Large intestine (tissue), 3 donors: Measurements from ENCODE around the gene CACNA1E. TPM values are rescaled to one million over a fixed set of nuclear protein-coding genes. Genes with fewer than 3 reads are reported as not detected.

Experiments used
- DNase-seq, 2 donors: peaks; one replicate each; pipeline versions ENCODE4 v3.0.0 to v3.0.0-alpha.2; 2013
- H3K27ac ChIP-seq: one replicate; pipeline ENCODE4 v1.5.1; 2013; ENCODE audit warnings: low read length
- H3K27me3 ChIP-seq: 2 replicates; pipeline ENCODE4 v1.6.1; 2013; ENCODE audit warnings: low read length; ENCODE audit not compliant: control insufficient read depth, insufficient read depth
- H3K36me3 ChIP-seq: 2 replicates; pipeline ENCODE4 v1.6.1; 2013; ENCODE audit warnings: low read length; ENCODE audit not compliant: control insufficient read depth, insufficient read depth
- H3K4me1 ChIP-seq: one replicate; pipeline ENCODE4 v1.6.1; 2013; ENCODE audit warnings: low read length; ENCODE audit not compliant: control insufficient read depth, insufficient read depth
- H3K4me3 ChIP-seq: one replicate; pipeline ENCODE4 v1.5.1; 2013; ENCODE audit warnings: low read length
- H3K9me3 ChIP-seq: one replicate; pipeline ENCODE4 v1.6.1; 2013; ENCODE audit warnings: mild to moderate bottlenecking, low read depth, low read length, moderate library complexity; ENCODE audit not compliant: control insufficient read depth
- WGBS: methylation state at CpG from one replicate; pipeline ENCODE4 v1.1.5; 2013; ENCODE audit warnings: low lambda C conversion rate; ENCODE audit not compliant: insufficient coverage; 5-methylcytosine and 5-hydroxymethylcytosine counted together
- polyA plus RNA-seq: library from polyadenylated mRNA; unstranded; fragments of 120-200 nt; gene quantifications from one replicate; pipeline ENCODE4 v1.2.1, GENCODE V29; 2013

CACNA1E gene
- polyA plus RNA-seq, 1 donor, result 1.7 TPM

DNA sequence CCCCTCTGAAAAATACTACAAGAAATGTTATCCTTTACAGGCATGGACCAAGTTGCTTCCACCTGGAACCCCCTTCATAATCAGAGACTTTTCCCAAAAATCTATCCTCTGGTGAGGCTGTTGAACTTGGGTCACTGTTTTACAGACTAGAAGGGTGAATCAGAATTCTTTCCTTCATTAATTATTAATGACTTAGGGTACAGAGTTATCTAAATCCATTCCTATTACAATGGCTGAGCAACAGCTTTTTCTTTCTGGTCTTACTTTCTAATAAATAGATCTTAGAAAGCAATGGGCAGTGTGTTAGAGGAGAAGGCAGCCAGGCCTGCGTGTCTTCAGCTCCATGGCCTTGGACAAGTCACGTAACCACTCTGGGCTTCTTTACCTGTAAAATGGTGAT, 294.0 kb downstream of the CACNA1E start:
- Histone ChIP-seq H3K9me3 (no peaks in the 10 kb centered on the region), H3K27me3 (no peaks in the 10 kb centered on the region)
- no CpG with 5 or more reads among the region's 2 CpGs for WGBS

GRCh38 chr1:181777812-181778211, 294.5 kb downstream of the CACNA1E start:
- no CpG with 5 or more reads among the region's 1 CpG for WGBS
- Histone ChIP-seq H3K4me3 (no peak overlapping the region), H3K36me3 (no peaks in the 10 kb centered on the region), H3K4me1 (no peaks in the 10 kb centered on the region), H3K27ac (no peak overlapping the region), H3K27me3 (no peaks in the 10 kb centered on the region), H3K9me3 (no peaks in the 10 kb centered on the region)
- DNase-seq, result no peak

More for the DNA sequence above, 294.0 kb downstream of the CACNA1E start:
- Histone ChIP-seq H3K36me3 (no peaks in the 10 kb centered on the region), H3K4me1 (no peaks in the 10 kb centered on the region), H3K27ac (no peak overlapping the region), H3K4me3 (no peak overlapping the region)
- no peak for DNase-seq

- no peaks in the 10 kb centered on the region for H3K27me3 ChIP-seq
- no CpG with 5 or more reads among the region's 4 CpGs for WGBS
- H3K36me3 ChIP-seq, result no peaks in the 10 kb centered on the region
- no peak overlapping the region for H3K27ac ChIP-seq
- DNase-seq, result no peak
- no peaks in the 10 kb centered on the region for H3K9me3 ChIP-seq
- H3K4me3 ChIP-seq, result no peak overlapping the region
- no peaks in the 10 kb centered on the region for H3K4me1 ChIP-seq
Measured at GRCh38 chr1:181778640-181779260, 295.4 kb downstream of the CACNA1E start.

DNA sequence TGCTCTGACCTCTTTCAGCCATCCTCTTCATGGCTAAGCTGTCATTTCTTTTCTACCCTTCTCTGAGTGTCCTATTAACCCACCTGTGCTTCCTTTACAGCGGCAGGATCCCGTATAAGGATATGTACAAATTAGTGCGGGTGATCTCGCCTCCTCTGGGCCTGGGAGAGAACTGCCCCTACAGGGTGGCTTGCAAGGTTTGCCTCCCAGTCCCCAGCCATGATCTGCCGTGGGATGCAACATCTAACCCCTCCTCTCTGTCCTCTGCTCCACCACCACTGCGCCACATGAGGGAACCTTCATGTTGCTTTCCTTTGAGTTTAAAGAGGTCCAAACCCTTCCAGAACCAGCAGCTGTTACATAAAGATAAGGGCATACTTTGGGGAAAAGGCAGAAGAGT, 296.0 kb downstream of the CACNA1E start:
- no peaks in the 10 kb centered on the region for H3K27me3 ChIP-seq
- no peak overlapping the region for H3K27ac ChIP-seq
- no peak for DNase-seq
- no peaks in the 10 kb centered on the region for H3K9me3 ChIP-seq
- WGBS, result no CpG with 5 or more reads among the region's 6 CpGs
- H3K4me1 ChIP-seq, result no peaks in the 10 kb centered on the region
- no peak overlapping the region for H3K4me3 ChIP-seq
- H3K36me3 ChIP-seq, result no peaks in the 10 kb centered on the region

- no peaks in the 10 kb centered on the region for H3K4me1 ChIP-seq
- H3K27me3 ChIP-seq, result no peaks in the 10 kb centered on the region
- H3K4me3 ChIP-seq, result no peak overlapping the region
- no peak overlapping the region for H3K27ac ChIP-seq
- WGBS, result 20% methylated on average over 1 of the region's 2 CpGs
- H3K9me3 ChIP-seq, result no peaks in the 10 kb centered on the region
- no peaks in the 10 kb centered on the region for H3K36me3 ChIP-seq
- no peak for DNase-seq
Measured at GRCh38 chr1:181783208-181783607, 299.9 kb downstream of the CACNA1E start.

- no peaks in the 10 kb centered on the region for H3K27me3 ChIP-seq
- H3K4me1 ChIP-seq, result no peaks in the 10 kb centered on the region
- H3K36me3 ChIP-seq, result no peaks in the 10 kb centered on the region
- H3K4me3 ChIP-seq, result no peak overlapping the region
- H3K9me3 ChIP-seq, result no peaks in the 10 kb centered on the region
- no peak overlapping the region for H3K27ac ChIP-seq
- no peak for DNase-seq
- WGBS, result 60% methylated on average over 2 of the region's 3 CpGs
Measured at GRCh38 chr1:181784039-181784683, 300.8 kb downstream of the CACNA1E start.

- H3K36me3 ChIP-seq, result no peaks in the 10 kb centered on the region
- H3K27ac ChIP-seq, result no peak overlapping the region
- DNase-seq, result no peak
- H3K27me3 ChIP-seq, result no peaks in the 10 kb centered on the region
- H3K4me3 ChIP-seq, result no peak overlapping the region
- WGBS, result no CpG with 5 or more reads among the region's 2 CpGs
- no peaks in the 10 kb centered on the region for H3K9me3 ChIP-seq
- no peaks in the 10 kb centered on the region for H3K4me1 ChIP-seq
Measured at GRCh38 chr1:181789395-181789794, 306.1 kb downstream of the CACNA1E start.

GRCh38 chr1:181791721-181792120, 308.4 kb downstream of the CACNA1E start:
- Histone ChIP-seq H3K27ac (no peak overlapping the region), H3K27me3 (no peaks in the 10 kb centered on the region), H3K9me3 (no peaks in the 10 kb centered on the region), H3K4me3 (no peak overlapping the region), H3K36me3 (no peaks in the 10 kb centered on the region), H3K4me1 (no peaks in the 10 kb centered on the region)
- WGBS, result no CpG with 5 or more reads among the region's 6 CpGs
- no peak for DNase-seq

- Histone ChIP-seq H3K4me3 (no peak overlapping the region), H3K4me1 (no peaks in the 10 kb centered on the region), H3K27me3 (no peaks in the 10 kb centered on the region), H3K9me3 (no peaks in the 10 kb centered on the region), H3K36me3 (no peaks in the 10 kb centered on the region), H3K27ac (no peak overlapping the region)
- WGBS, result 87% methylated on average over 3 of the region's 7 CpGs
- DNase-seq, result no peak
Measured at GRCh38 chr1:181793831-181794230, 310.5 kb downstream of the CACNA1E start.

GRCh38 chr1:181794332-181794731, 311.0 kb downstream of the CACNA1E start:
- no peak for DNase-seq
- Histone ChIP-seq H3K4me1 (no peaks in the 10 kb centered on the region), H3K27ac (no peak overlapping the region), H3K9me3 (no peaks in the 10 kb centered on the region), H3K4me3 (no peak overlapping the region), H3K27me3 (no peaks in the 10 kb centered on the region), H3K36me3 (no peaks in the 10 kb centered on the region)
- no CpG with 5 or more reads among the region's 3 CpGs for WGBS
